ENCODE data around the gene NFATC2. TPM values are rescaled to one million over a fixed set of nuclear protein-coding genes. Genes with fewer than 3 reads are reported as not detected.

The NFATC2 gene
- polyA plus RNA-seq, 2 donors: 0.75 to 0.90 TPM

DNA sequence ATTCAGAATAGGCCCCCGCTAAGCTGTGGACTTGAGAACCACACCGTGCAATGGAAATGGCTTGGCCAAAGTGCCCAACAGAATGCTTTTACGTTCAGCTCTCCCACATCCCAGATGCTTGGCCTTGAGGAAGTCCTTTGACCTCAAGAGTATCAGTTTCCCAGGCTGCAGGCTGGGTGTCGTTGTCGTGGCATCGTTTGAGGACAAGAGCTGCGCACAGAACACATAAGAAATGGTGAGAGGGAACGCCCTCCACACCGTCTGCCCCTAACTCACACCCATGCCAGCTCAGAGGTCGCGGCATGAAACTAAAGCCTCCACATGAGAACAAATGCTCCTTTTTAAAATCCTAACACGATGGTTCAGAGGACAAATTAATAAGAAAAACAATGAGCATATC is 37.0 kb downstream of the NFATC2 start:
- peaks cover 0 to 3% of the 10 kb centered on the region in 2 donors for H3K4me1 ChIP-seq (ENCODE audit: control insufficient read depth in 2 of 2, insufficient read depth in 2 of 2, low read length in 1 of 2)
- H3K9me3 ChIP-seq (ENCODE audit: control insufficient read depth in 2 of 2, insufficient read depth in 1 of 2, low read depth in 1 of 2, low read length in 1 of 2): no peaks in the 10 kb centered on the region
- no peaks in the 10 kb centered on the region for H3K27me3 ChIP-seq (ENCODE audit: control insufficient read depth in 1 of 2, insufficient read depth in 2 of 2, low read length in 2 of 2)
- 88 to 90% methylated on average over 12 of the region's 12 CpGs for WGBS, 2 donors
- no peak overlapping the region for H3K4me3 ChIP-seq (ENCODE audit: low read depth in 1 of 2, low read length in 2 of 2)
- no peaks in the 10 kb centered on the region for H3K36me3 ChIP-seq (ENCODE audit: control insufficient read depth in 2 of 2, insufficient read depth in 2 of 2, low read length in 1 of 2)
- H3K27ac ChIP-seq (ENCODE audit: low read depth in 2 of 2, low read length in 1 of 2): no peak overlapping the region

DNA sequence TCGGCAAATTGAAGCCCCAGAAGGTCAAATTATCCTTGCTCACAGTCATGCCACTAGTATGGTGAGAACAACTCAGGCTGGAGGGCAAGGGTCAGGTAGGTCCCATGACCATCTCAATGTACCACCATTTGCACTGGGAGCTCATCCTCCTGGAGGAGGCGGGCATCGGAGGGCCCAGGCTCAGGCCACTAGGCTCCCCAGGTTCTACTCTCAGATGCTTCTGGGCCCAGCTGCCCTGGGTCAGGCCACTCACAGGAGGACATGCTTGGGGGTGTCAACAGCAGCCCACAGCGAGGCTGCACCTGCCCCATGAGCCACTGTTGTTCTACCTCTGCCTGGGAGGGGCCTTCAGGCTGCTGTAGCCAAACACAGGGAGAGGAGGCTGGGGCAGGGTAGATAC is 39.1 kb downstream of the NFATC2 start:
- WGBS, 2 donors: 84 to 89% methylated on average over 4 of the region's 4 CpGs
- H3K27me3 ChIP-seq (ENCODE audit: control insufficient read depth in 1 of 2, insufficient read depth in 2 of 2, low read length in 2 of 2): no peaks in the 10 kb centered on the region
- H3K4me3 ChIP-seq (ENCODE audit: low read depth in 1 of 2, low read length in 2 of 2): no peak overlapping the region
- no peaks in the 10 kb centered on the region for H3K9me3 ChIP-seq (ENCODE audit: control insufficient read depth in 2 of 2, insufficient read depth in 1 of 2, low read depth in 1 of 2, low read length in 1 of 2)
- H3K4me1 ChIP-seq (ENCODE audit: control insufficient read depth in 2 of 2, insufficient read depth in 2 of 2, low read length in 1 of 2): peaks cover 0 to 7% of the 10 kb centered on the region in 2 donors
- H3K36me3 ChIP-seq (ENCODE audit: control insufficient read depth in 2 of 2, insufficient read depth in 2 of 2, low read length in 1 of 2): no peaks in the 10 kb centered on the region
- no peak overlapping the region for H3K27ac ChIP-seq (ENCODE audit: low read depth in 2 of 2, low read length in 1 of 2)

DNA sequence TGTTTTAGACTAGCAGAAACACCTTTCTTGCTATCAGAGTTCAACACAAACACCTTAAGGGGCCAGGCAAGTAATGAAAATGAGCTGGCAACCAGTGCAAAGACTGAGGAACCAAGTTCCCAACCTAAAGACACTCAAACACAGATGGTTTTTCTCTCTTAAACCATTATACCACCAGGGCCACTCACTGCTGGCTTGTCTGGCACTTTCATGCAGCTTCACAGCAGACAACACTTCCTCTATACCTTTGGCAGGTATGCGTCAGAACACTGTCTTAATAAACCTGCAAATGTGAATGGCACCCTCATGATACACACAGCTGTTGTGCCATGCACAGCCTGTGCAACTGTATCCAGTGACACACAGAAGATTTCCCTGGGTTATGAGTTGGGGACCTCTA is 41.6 kb downstream of the NFATC2 start:
- Histone ChIP-seq H3K27me3 (ENCODE audit: control insufficient read depth in 1 of 2, insufficient read depth in 2 of 2, low read length in 2 of 2) (no peaks in the 10 kb centered on the region), H3K4me3 (ENCODE audit: low read depth in 1 of 2, low read length in 2 of 2) (no peak overlapping the region), H3K27ac (ENCODE audit: low read depth in 2 of 2, low read length in 1 of 2) (no peak overlapping the region), H3K9me3 (ENCODE audit: control insufficient read depth in 2 of 2, insufficient read depth in 1 of 2, low read depth in 1 of 2, low read length in 1 of 2) (no peaks in the 10 kb centered on the region), H3K36me3 (ENCODE audit: control insufficient read depth in 2 of 2, insufficient read depth in 2 of 2, low read length in 1 of 2) (no peaks in the 10 kb centered on the region), H3K4me1 (ENCODE audit: control insufficient read depth in 2 of 2, insufficient read depth in 2 of 2, low read length in 1 of 2) (peaks cover 3 to 7% of the 10 kb centered on the region in 2 donors)
- WGBS, 2 donors: 69 to 76% methylated on average over 1 of the region's 1 CpG

DNA sequence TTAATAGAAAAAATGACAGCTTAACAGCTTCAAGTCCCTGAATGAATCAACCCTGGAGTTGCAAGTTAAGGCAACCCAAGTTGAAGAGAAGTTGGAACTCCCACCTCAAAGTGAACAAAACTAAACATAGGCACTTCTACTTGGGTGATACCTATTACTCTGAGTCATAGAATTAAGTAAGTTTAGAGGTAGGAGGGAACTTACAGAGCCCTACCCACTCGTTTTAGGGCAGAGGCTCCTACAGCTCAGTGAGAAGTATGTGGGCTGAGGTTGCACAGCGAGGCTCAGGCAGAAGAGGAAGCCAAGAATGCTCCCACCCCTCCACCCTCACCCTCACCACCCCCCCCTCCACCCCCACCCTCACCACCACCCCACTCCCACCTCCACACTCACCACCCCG is 42.2 kb downstream of the NFATC2 start:
- no peaks in the 10 kb centered on the region for H3K9me3 ChIP-seq (ENCODE audit: control insufficient read depth in 2 of 2, insufficient read depth in 1 of 2, low read depth in 1 of 2, low read length in 1 of 2)
- WGBS, 2 donors: 20 to 27% methylated on average over 1 to 2 of the region's 3 CpGs
- H3K4me1 ChIP-seq (ENCODE audit: control insufficient read depth in 2 of 2, insufficient read depth in 2 of 2, low read length in 1 of 2): peaks cover 3 to 7% of the 10 kb centered on the region in 2 donors
- no peaks in the 10 kb centered on the region for H3K36me3 ChIP-seq (ENCODE audit: control insufficient read depth in 2 of 2, insufficient read depth in 2 of 2, low read length in 1 of 2)
- H3K4me3 ChIP-seq (ENCODE audit: low read depth in 1 of 2, low read length in 2 of 2): no peak overlapping the region
- H3K27ac ChIP-seq (ENCODE audit: low read depth in 2 of 2, low read length in 1 of 2): no peak overlapping the region
- no peaks in the 10 kb centered on the region for H3K27me3 ChIP-seq (ENCODE audit: control insufficient read depth in 1 of 2, insufficient read depth in 2 of 2, low read length in 2 of 2)

DNA sequence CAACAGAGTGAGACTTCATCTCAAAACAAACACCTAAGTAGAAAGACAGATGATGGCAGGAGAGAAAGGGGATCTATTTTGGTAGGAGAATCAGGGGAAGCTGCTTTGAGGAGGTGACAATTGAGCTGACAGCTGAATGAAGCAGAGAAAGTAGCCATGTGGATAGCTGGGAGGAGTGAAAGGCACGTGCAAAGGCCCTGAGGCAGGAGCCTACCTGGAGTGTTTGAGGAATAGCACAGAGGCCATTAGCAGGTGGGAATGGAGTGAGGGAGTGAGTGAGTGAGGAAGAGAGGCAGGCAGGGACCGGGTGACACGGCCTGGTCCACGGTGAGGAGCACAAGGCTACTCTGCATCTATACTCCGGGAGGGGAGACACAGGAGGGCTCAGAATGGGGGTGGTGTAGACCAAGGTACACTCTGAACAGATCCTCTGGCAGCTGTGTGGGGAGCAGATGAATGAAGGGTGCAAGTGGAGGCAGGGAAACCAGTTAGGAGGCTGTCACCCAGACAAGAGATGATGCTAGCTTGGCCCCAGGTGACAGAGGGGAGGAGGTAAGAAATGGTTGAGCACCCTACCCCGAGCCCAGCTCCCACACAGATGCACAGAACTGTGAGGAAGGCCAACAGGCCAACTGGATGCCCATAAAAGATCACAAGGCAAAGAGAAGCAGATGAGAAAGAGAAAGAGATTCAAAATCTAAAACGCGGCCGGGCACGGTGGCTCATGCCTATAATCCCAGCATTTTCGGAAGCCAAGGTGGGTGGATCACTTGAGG is 43.6 kb downstream of the NFATC2 start:
- 90 to 94% methylated on average over 11 of the region's 11 CpGs for WGBS, 2 donors
- Histone ChIP-seq H3K4me3 (ENCODE audit: low read depth in 1 of 2, low read length in 2 of 2) (no peak overlapping the region), H3K9me3 (ENCODE audit: control insufficient read depth in 2 of 2, insufficient read depth in 1 of 2, low read depth in 1 of 2, low read length in 1 of 2) (no peaks in the 10 kb centered on the region), H3K36me3 (ENCODE audit: control insufficient read depth in 2 of 2, insufficient read depth in 2 of 2, low read length in 1 of 2) (no peaks in the 10 kb centered on the region), H3K4me1 (ENCODE audit: control insufficient read depth in 2 of 2, insufficient read depth in 2 of 2, low read length in 1 of 2) (peaks cover 3 to 7% of the 10 kb centered on the region in 2 donors), H3K27ac (ENCODE audit: low read depth in 2 of 2, low read length in 1 of 2) (no peak overlapping the region), H3K27me3 (ENCODE audit: control insufficient read depth in 1 of 2, insufficient read depth in 2 of 2, low read length in 2 of 2) (no peaks in the 10 kb centered on the region)

DNA sequence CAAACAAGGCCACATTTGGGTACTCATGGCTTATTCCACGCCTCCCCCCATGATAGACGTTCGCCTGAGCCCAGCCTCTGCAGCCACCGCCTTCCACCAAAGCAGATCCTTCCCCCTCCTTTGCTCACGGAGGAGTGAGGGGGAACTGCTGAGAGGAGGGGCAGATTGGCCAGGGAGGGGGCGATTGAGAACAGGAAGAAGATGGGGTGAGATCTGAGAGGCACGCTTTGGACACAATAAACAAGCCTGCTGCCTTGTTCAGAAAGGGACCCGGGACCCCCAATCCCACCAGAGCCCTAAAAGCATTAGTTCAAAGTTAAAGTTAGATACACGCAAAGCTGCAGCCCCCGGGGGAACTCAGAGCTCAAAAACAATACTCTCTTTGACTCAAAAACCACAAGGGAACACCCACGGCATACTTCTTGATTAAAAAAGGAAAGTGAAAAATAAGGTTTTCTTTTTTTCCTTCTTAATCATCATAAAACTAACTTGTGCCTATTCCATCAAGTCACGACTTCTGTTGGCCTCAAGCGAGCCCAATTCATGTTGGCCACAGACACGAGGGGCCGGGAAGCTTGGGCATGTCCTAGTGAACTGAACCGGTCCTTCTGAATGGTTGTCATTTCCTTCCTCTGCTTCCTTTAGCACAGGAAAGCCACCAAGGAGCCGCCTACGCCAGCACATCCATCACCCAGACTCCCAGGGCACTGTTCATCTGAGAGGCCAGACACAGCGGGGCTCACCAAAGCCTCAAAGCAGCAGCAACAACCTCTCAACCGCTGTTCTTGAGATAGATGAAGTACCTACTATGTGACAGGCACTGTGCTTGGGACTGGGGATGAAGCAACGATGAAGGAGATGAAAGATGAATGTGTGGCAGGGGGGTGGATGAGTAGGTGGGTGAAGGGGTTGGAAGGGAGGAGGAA is 44.7 kb downstream of the NFATC2 start:
- Histone ChIP-seq H3K9me3 (ENCODE audit: control insufficient read depth in 2 of 2, insufficient read depth in 1 of 2, low read depth in 1 of 2, low read length in 1 of 2) (no peaks in the 10 kb centered on the region), H3K27ac (ENCODE audit: low read depth in 2 of 2, low read length in 1 of 2) (no peak overlapping the region), H3K36me3 (ENCODE audit: control insufficient read depth in 2 of 2, insufficient read depth in 2 of 2, low read length in 1 of 2) (no peaks in the 10 kb centered on the region), H3K4me1 (ENCODE audit: control insufficient read depth in 2 of 2, insufficient read depth in 2 of 2, low read length in 1 of 2) (peaks cover 3 to 8% of the 10 kb centered on the region in 2 donors), H3K27me3 (ENCODE audit: control insufficient read depth in 1 of 2, insufficient read depth in 2 of 2, low read length in 2 of 2) (no peaks in the 10 kb centered on the region), H3K4me3 (ENCODE audit: low read depth in 1 of 2, low read length in 2 of 2) (no peak overlapping the region)
- WGBS, 2 donors: 45 to 53% methylated on average over 21 of the region's 21 CpGs

DNA sequence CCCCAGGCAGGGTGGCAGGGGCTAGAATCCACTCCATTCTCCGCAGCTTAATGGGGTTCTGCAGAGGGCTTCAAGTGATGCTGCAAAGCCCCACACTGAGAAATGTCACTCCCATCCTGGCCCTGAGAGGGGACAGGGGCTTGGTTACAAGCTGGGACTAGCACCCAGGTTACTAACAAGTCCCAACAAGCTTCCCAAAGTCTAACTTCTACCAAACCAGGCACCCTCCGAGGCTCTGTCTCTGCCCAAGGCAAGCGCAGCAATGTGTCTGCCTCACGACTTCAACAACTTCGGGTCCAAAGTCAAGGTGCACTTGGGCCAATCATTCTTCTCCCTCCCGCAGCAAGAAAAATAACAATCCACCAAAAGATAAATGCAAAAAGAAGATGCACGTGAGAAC is 45.6 kb downstream of the NFATC2 start:
- no peak overlapping the region for H3K4me3 ChIP-seq (ENCODE audit: low read depth in 1 of 2, low read length in 2 of 2)
- no peaks in the 10 kb centered on the region for H3K27me3 ChIP-seq (ENCODE audit: control insufficient read depth in 1 of 2, insufficient read depth in 2 of 2, low read length in 2 of 2)
- no peaks in the 10 kb centered on the region for H3K36me3 ChIP-seq (ENCODE audit: control insufficient read depth in 2 of 2, insufficient read depth in 2 of 2, low read length in 1 of 2)
- no peak overlapping the region for H3K27ac ChIP-seq (ENCODE audit: low read depth in 2 of 2, low read length in 1 of 2)
- 72 to 82% methylated on average over 7 of the region's 7 CpGs for WGBS, 2 donors
- no peaks in the 10 kb centered on the region for H3K9me3 ChIP-seq (ENCODE audit: control insufficient read depth in 2 of 2, insufficient read depth in 1 of 2, low read depth in 1 of 2, low read length in 1 of 2)
- peaks cover 5 to 14% of the 10 kb centered on the region in 2 donors for H3K4me1 ChIP-seq (ENCODE audit: control insufficient read depth in 2 of 2, insufficient read depth in 2 of 2, low read length in 1 of 2)

DNA sequence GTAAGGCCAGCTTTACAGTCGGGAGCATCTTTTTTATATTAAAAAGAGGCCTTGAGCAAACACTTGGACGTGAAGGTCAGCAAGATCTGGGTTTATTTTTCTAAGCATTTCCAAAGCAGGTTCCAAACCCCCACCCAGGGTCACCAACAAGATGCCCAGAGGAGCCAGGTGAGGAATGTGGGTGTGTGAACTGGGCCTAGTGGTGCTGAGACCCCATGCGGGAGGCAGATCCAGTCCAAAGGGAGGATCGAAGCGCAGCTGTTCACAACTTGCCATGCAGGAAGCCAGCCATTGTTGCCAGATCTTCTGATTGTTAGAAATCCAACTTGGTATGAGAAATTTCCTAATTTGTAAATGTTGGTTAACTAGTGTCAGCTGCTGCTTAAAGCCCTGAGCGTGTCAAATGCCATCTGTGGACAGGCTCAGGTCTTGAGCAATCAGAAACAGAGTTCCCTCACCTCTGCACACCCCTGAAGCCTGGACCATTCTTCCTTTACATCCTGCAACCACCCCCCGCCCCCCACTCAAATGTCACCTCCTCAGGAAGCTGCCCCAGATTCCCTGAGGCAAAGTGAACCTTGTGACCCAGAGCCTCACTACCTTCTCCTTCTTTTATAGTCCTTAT is 46.5 kb downstream of the NFATC2 start:
- H3K36me3 ChIP-seq (ENCODE audit: control insufficient read depth in 2 of 2, insufficient read depth in 2 of 2, low read length in 1 of 2): no peaks in the 10 kb centered on the region
- WGBS, 2 donors: 86 to 89% methylated on average over 7 of the region's 7 CpGs

DNA sequence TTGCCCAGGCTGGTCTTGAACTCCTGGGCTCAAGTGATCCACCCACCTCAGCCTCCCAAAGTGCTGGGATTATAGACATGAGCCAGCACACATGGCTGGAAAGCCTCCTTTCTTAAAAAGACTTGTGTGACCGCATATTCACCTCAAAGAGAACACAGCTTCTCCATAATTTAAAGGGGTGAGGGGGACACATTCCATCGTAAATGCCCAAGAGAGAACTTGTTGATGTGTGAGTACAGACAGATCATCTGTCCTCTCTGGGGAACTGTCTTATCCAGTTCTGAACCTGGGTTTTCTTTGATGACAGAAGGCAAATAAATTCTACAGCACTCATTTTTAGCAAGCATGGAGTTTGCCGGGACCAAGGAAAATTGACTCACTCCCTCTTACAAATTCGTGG is 47.2 kb downstream of the NFATC2 start:
- 80 to 90% methylated on average over 4 of the region's 4 CpGs for WGBS, 2 donors
- Histone ChIP-seq H3K27ac (ENCODE audit: low read depth in 2 of 2, low read length in 1 of 2) (no peak overlapping the region), H3K36me3 (ENCODE audit: control insufficient read depth in 2 of 2, insufficient read depth in 2 of 2, low read length in 1 of 2) (no peaks in the 10 kb centered on the region), H3K4me3 (ENCODE audit: low read depth in 1 of 2, low read length in 2 of 2) (no peak overlapping the region), H3K4me1 (ENCODE audit: control insufficient read depth in 2 of 2, insufficient read depth in 2 of 2, low read length in 1 of 2) (peaks cover 8 to 17% of the 10 kb centered on the region in 2 donors), H3K9me3 (ENCODE audit: control insufficient read depth in 2 of 2, insufficient read depth in 1 of 2, low read depth in 1 of 2, low read length in 1 of 2) (no peaks in the 10 kb centered on the region), H3K27me3 (ENCODE audit: control insufficient read depth in 1 of 2, insufficient read depth in 2 of 2, low read length in 2 of 2) (no peaks in the 10 kb centered on the region)

More for the DNA sequence above, 46.5 kb downstream of the NFATC2 start:
- Histone ChIP-seq H3K9me3 (ENCODE audit: control insufficient read depth in 2 of 2, insufficient read depth in 1 of 2, low read depth in 1 of 2, low read length in 1 of 2) (no peaks in the 10 kb centered on the region), H3K27ac (ENCODE audit: low read depth in 2 of 2, low read length in 1 of 2) (no peak overlapping the region), H3K4me1 (ENCODE audit: control insufficient read depth in 2 of 2, insufficient read depth in 2 of 2, low read length in 1 of 2) (peaks cover 8 to 17% of the 10 kb centered on the region in 2 donors), H3K4me3 (ENCODE audit: low read depth in 1 of 2, low read length in 2 of 2) (no peak overlapping the region), H3K27me3 (ENCODE audit: control insufficient read depth in 1 of 2, insufficient read depth in 2 of 2, low read length in 2 of 2) (no peaks in the 10 kb centered on the region)
